ENCODE data around the gene INIP. TPM values are rescaled to one million over a fixed set of nuclear protein-coding genes. Genes with fewer than 3 reads are reported as not detected.

The INIP gene
- total and polyA plus RNA-seq, 9 of the 15 experiments (the other 6 are each of a cell fraction or from before 2014, with no cell fraction given) = 11.9 to 87.9 (median 37.3) TPM

DNA sequence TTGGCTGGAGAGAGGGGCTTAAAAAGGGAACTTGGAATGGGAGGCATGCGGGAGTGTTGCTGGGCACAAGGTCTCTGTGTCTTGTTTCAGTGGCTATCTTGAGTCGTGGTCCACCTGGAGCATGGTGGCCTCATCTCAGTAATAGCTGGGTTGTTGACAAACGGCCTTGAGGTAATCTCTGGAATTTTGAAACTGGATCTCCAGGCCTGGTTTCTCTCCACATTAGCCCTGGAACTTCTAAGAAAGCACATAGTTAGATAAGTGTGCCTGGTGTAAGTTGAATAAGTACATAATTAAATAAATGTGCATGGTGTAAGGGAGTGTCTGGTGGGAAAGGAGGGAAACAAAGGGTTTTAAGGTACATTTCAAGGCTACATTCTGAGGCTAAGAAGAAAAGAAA is 62.2 kb downstream of the INIP start (continued):
- TF ChIP-seq, protein P1, sequence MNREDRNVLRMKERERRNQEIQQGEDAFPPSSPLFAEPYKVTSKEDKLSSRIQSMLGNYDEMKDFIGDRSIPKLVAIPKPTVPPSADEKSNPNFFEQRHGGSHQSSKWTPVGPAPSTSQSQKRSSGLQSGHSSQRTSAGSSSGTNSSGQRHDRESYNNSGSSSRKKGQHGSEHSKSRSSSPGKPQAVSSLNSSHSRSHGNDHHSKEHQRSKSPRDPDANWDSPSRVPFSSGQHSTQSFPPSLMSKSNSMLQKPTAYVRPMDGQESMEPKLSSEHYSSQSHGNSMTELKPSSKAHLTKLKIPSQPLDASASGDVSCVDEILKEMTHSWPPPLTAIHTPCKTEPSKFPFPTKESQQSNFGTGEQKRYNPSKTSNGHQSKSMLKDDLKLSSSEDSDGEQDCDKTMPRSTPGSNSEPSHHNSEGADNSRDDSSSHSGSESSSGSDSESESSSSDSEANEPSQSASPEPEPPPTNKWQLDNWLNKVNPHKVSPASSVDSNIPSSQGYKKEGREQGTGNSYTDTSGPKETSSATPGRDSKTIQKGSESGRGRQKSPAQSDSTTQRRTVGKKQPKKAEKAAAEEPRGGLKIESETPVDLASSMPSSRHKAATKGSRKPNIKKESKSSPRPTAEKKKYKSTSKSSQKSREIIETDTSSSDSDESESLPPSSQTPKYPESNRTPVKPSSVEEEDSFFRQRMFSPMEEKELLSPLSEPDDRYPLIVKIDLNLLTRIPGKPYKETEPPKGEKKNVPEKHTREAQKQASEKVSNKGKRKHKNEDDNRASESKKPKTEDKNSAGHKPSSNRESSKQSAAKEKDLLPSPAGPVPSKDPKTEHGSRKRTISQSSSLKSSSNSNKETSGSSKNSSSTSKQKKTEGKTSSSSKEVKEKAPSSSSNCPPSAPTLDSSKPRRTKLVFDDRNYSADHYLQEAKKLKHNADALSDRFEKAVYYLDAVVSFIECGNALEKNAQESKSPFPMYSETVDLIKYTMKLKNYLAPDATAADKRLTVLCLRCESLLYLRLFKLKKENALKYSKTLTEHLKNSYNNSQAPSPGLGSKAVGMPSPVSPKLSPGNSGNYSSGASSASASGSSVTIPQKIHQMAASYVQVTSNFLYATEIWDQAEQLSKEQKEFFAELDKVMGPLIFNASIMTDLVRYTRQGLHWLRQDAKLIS (CRISPR knock-in tag; IDR thresholded peaks at IDR 0.05) = no peak

DNA sequence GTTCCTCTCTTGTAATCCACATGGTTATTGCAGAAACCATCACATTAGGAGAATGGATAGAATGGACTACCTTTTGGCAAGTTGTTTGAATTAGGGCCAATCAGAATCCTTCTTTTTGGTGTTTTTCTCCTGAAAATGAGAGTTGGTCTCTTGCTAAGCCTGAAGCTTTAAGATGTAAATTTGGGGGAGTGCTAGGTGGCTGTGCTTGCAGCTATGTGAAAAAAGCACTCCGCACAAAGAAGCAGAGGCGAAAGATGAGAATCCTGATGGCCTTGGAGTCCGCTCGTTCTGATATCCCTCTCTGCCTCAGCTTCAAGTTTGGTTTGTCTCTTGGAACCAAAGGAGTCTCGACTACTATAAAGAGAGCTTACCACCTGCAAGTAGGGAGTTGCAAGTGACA is 63.6 kb downstream of the INIP start:
- 80% methylated on average over 5 of the region's 5 CpGs for WGBS (ENCODE audit: insufficient coverage, low coverage, missing lambda C conversion rate)
- DNase-seq (ENCODE audit: extremely low read depth in 1 of 4, low spot score in 3 of 4) = no peak
- FAIRE-seq = no peak
- Histone ChIP-seq H2AFZ (ENCODE audit: low read depth, low read length) (no peak overlapping the region), H3K9me3 (replicated peaks; ENCODE audit: control insufficient read depth, insufficient read depth, low read depth, low read length) (no peaks in the 10 kb centered on the region), H3K36me3 (ENCODE audit: control insufficient read depth, insufficient read depth, low read length) (no peaks in the 10 kb centered on the region), H3K27ac (ENCODE audit: extremely low read depth, low read depth, low read length) (no peak overlapping the region), H3K9ac (ENCODE audit: insufficient read depth in 1 of 2, low read depth in 2 of 2, low read length in 2 of 2) (no peak overlapping the region), H3K79me2 (ENCODE audit: control insufficient read depth, insufficient read depth, low read length) (no peaks in the 10 kb centered on the region), H3K27me3 (ENCODE audit: control insufficient read depth in 2 of 2, insufficient read depth in 2 of 2, low read length in 2 of 2) (no peaks in the 10 kb centered on the region), H3K9me1 (ENCODE audit: control insufficient read depth, insufficient read depth, low read length) (no peaks in the 10 kb centered on the region), H3K4me1 (replicated peaks in 1 of 2; ENCODE audit: control insufficient read depth in 2 of 2, insufficient read depth in 2 of 2, low read length in 2 of 2) (no peaks in the 10 kb centered on the region), H4K20me1 (replicated peaks; ENCODE audit: control insufficient read depth, insufficient read depth, low read length) (no peaks in the 10 kb centered on the region), H3K4me3 (no peak overlapping the region), H3K4me2 (ENCODE audit: insufficient read depth, low read length) (no peak overlapping the region)
- ChIA-PET POLR2A (interaction anchor here (0.6 to 0.9 kb wide), 3 partner anchors 8 to 16 kb away, joined by 3 to 4 read pairs (median 3); no protein-coding TSS in a partner anchor), CTCF (ENCODE audit: low intra/inter-chr PET ratio) (no interaction called here)
- no peak for ATAC-seq
- BruUV-seq (replicated peaks) = no TSS peak
- in situ Hi-C loops (cut with MboI) (no loop called here), intact Hi-C loops (cut with micrococcal nuclease) (no loop called here)
- TF ChIP-seq SIRT6 (IDR thresholded peaks at IDR 0.05; ENCODE audit: low read depth, low read length) = no peak
- TF ChIP-seq NBN (IDR thresholded peaks at IDR 0.05; ENCODE audit: low read depth) = no peak
- TF ChIP-seq, protein P2, sequence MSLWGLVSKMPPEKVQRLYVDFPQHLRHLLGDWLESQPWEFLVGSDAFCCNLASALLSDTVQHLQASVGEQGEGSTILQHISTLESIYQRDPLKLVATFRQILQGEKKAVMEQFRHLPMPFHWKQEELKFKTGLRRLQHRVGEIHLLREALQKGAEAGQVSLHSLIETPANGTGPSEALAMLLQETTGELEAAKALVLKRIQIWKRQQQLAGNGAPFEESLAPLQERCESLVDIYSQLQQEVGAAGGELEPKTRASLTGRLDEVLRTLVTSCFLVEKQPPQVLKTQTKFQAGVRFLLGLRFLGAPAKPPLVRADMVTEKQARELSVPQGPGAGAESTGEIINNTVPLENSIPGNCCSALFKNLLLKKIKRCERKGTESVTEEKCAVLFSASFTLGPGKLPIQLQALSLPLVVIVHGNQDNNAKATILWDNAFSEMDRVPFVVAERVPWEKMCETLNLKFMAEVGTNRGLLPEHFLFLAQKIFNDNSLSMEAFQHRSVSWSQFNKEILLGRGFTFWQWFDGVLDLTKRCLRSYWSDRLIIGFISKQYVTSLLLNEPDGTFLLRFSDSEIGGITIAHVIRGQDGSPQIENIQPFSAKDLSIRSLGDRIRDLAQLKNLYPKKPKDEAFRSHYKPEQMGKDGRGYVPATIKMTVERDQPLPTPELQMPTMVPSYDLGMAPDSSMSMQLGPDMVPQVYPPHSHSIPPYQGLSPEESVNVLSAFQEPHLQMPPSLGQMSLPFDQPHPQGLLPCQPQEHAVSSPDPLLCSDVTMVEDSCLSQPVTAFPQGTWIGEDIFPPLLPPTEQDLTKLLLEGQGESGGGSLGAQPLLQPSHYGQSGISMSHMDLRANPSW (CRISPR knock-in tag; IDR thresholded peaks at IDR 0.05) = no peak
- TF ChIP-seq, protein P3, sequence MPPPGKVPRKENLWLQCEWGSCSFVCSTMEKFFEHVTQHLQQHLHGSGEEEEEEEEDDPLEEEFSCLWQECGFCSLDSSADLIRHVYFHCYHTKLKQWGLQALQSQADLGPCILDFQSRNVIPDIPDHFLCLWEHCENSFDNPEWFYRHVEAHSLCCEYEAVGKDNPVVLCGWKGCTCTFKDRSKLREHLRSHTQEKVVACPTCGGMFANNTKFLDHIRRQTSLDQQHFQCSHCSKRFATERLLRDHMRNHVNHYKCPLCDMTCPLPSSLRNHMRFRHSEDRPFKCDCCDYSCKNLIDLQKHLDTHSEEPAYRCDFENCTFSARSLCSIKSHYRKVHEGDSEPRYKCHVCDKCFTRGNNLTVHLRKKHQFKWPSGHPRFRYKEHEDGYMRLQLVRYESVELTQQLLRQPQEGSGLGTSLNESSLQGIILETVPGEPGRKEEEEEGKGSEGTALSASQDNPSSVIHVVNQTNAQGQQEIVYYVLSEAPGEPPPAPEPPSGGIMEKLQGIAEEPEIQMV (tag; conservative IDR thresholded peaks at IDR 0.05; ENCODE audit: low read depth) = no peak
- no peak for TF ChIP-seq ETV5 (CRISPR knock-in tag; IDR thresholded peaks at IDR 0.05; ENCODE audit: low read depth)
- TF ChIP-seq LCOR (CRISPR knock-in tag; IDR thresholded peaks at IDR 0.05) = no peak
- no peak for TF ChIP-seq ZZZ3 (IDR thresholded peaks at IDR 0.05)
- no peak for TF ChIP-seq BRD9 (IDR thresholded peaks at IDR 0.05; ENCODE audit: low read depth, partially characterized antibody)
- no peak for TF ChIP-seq CBFA2T3 (IDR thresholded peaks at IDR 0.05)
- TF ChIP-seq, protein P4, sequence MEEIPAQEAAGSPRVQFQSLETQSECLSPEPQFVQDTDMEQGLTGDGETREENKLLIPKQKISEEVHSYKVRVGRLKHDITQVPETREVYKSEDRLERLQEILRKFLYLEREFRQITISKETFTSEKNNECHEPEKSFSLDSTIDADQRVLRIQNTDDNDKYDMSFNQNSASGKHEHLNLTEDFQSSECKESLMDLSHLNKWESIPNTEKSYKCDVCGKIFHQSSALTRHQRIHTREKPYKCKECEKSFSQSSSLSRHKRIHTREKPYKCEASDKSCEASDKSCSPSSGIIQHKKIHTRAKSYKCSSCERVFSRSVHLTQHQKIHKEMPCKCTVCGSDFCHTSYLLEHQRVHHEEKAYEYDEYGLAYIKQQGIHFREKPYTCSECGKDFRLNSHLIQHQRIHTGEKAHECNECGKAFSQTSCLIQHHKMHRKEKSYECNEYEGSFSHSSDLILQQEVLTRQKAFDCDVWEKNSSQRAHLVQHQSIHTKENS (CRISPR knock-in tag; IDR thresholded peaks at IDR 0.05) = no peak
- no peak for TF ChIP-seq SIX5 (IDR thresholded peaks at IDR 0.05; ENCODE audit: borderline replicate concordance in 1 of 2, insufficient read depth in 1 of 2, low read depth in 1 of 2, low read length in 2 of 2)
